KOPT-K1 (cell line): ENCODE measurements around the gene STAMBPL1.

Experiments used
- H3K27ac ChIP-seq: fragments of 200-600 bp; sonication (generic); 2 replicates; pipeline ENCODE4 v1.5.1; 2016; ENCODE audit warnings: antibody characterized with exemption, mild to moderate bottlenecking, low read depth, low read length; ENCODE audit not compliant: poor library complexity, severe bottlenecking
- H3K36me3 ChIP-seq: fragments of 200-600 bp; sonication (generic); 2 replicates; pipeline ENCODE4 v1.5.1; 2017; ENCODE audit warnings: antibody characterized with exemption, mild to moderate bottlenecking, low read length, moderate library complexity; ENCODE audit not compliant: insufficient read depth
- H3K9me3 ChIP-seq: fragments of 200-600 bp; sonication (generic); 2 replicates; pipeline ENCODE4 v1.5.1; 2017; ENCODE audit warnings: antibody characterized with exemption, low read length, mild to moderate bottlenecking; ENCODE audit not compliant: insufficient read depth, poor library complexity, severe bottlenecking

The STAMBPL1 gene

DNA sequence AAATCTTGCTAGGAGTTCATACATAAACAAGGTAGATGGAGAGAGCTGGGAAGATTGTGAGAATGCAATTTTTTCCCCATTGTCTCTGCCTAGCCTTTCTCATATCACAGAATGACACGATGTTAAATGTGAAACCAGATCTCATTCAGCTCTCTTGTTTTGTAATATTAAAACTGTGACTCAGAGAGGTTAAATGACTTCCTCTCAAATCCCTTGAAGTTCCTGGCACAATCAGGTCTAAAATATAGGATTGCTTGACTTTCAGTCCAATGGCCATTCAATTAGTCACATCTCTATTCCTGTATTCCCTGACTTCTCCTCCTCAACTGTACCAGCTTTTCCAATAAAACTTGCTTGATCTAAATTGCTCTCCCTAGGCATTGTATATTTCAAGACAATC lies 31.5 kb upstream of the STAMBPL1 start:
- Histone ChIP-seq H3K36me3 (no peaks in the 10 kb centered on the region), H3K27ac (no peak overlapping the region), H3K9me3 (no peaks in the 10 kb centered on the region)

- no peaks in the 10 kb centered on the region for H3K9me3 ChIP-seq
- H3K27ac ChIP-seq = no peak overlapping the region
- no peaks in the 10 kb centered on the region for H3K36me3 ChIP-seq
Measured at GRCh38 chr10:88849234-88849633, 30.8 kb upstream of the STAMBPL1 start.

- Histone ChIP-seq H3K27ac (no peak overlapping the region), H3K9me3 (no peaks in the 10 kb centered on the region), H3K36me3 (no peaks in the 10 kb centered on the region)
Measured at GRCh38 chr10:88850712-88851111, 29.3 kb upstream of the STAMBPL1 start.

- H3K9me3 ChIP-seq = no peaks in the 10 kb centered on the region
- no peaks in the 10 kb centered on the region for H3K36me3 ChIP-seq
- H3K27ac ChIP-seq = no peak within 1 kb of the TSS
Measured at GRCh38 chr10:88851706-88852105, 28.3 kb upstream of the STAMBPL1 start, which contains the start of gene ANKRD22. Gene ANKRD22 (minus strand): TSS chr10:88851844. CDS start chr10:88851607, 237 bp downstream.

- H3K9me3 ChIP-seq = no peaks in the 10 kb centered on the region
- no peak overlapping the region for H3K27ac ChIP-seq
- no peaks in the 10 kb centered on the region for H3K36me3 ChIP-seq
Measured at GRCh38 chr10:88852327-88852726, 27.7 kb upstream of the STAMBPL1 start.

- Histone ChIP-seq H3K9me3 (no peaks in the 10 kb centered on the region), H3K27ac (no peak overlapping the region), H3K36me3 (no peaks in the 10 kb centered on the region)
Measured at GRCh38 chr10:88853155-88853881, 26.7 kb upstream of the STAMBPL1 start.

DNA sequence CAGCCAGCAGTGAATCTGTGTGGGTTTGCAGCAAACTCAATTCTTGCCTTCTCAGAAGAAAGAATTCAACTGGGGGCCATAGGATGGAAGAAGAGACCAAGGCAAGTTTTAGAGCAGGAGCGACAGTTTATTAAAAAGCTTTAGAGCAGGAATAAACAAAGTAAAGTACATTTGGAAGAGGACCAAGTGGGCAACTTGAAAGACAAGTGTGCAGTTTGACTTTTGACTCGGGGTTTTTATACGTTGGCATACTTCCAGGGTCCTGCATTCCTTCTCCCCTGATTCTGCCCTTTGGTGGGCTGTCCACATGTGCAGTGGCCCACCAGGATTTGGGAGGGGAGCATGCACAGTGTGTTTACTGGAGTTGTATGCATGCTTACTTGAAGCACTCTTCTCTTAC lies 25.4 kb upstream of the STAMBPL1 start:
- Histone ChIP-seq H3K27ac (no peak overlapping the region), H3K9me3 (no peaks in the 10 kb centered on the region), H3K36me3 (no peaks in the 10 kb centered on the region)

- no peaks in the 10 kb centered on the region for H3K9me3 ChIP-seq
- H3K36me3 ChIP-seq = no peaks in the 10 kb centered on the region
- H3K27ac ChIP-seq = no peak overlapping the region
Measured at GRCh38 chr10:88857831-88858230, 22.2 kb upstream of the STAMBPL1 start.

DNA sequence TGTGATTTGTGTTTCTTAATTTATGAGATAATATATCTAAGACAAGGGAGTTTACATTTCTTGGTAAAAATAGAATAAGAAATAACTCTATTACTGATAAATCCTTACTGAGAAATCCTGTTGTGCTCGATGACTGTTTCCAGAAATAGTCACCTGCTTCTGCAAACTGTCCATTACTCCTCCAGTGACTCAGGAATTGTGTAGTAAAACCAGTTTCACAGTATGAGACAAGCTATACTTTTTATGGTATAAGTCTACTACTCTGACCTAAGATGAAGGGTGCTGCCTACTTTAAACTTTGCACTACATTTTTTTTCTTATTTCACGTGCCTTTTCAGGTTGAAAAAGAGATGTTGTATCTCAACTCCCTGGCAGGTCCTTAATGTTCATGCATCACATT lies 21.6 kb upstream of the STAMBPL1 start:
- Histone ChIP-seq H3K27ac (no peak overlapping the region), H3K9me3 (no peaks in the 10 kb centered on the region), H3K36me3 (no peaks in the 10 kb centered on the region)

DNA sequence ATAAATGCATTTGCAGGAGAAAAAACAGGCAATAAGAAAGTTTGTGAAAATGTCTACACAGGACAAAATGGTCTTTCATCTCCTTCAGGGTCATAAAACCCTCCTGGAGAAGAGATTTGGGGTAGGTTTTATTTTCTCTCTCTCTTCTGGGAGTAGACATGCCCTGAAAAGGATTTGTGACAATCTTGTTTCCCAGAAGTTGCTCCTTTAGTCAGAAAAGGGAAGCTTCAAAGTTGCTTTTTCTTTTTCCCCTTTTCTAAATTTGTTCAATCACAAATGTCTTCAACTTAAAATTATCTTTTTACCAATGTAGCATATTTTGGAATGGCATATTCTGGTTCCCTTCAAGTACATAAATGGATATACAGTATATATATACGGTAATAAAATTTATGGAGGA lies 19.0 kb upstream of the STAMBPL1 start:
- Histone ChIP-seq H3K36me3 (no peaks in the 10 kb centered on the region), H3K27ac (no peak overlapping the region), H3K9me3 (no peaks in the 10 kb centered on the region)

GRCh38 chr10:88865281-88865876 lies 14.7 kb upstream of the STAMBPL1 start:
- Histone ChIP-seq H3K27ac (no peak overlapping the region), H3K9me3 (no peaks in the 10 kb centered on the region), H3K36me3 (no peaks in the 10 kb centered on the region)

DNA sequence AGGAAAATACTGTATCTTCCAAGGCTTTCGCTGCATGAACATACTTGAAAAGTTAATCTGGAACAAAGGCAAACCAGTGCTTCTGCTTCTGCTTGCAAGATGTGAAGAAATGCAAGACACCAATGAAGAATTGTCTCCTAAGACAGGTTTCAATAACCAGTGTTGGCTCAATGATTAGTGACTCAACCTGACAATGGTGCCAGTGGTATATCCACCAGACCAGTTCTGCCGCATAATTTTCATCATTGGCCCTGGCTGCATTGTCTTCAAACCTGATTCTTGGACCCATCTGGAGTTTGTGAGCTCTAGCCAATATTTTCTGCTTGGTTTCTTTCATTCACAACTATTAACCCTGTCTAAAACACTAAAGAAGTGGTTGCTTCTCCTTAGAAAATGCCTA lies 13.6 kb upstream of the STAMBPL1 start:
- no peaks in the 10 kb centered on the region for H3K9me3 ChIP-seq
- H3K27ac ChIP-seq = no peak overlapping the region
- H3K36me3 ChIP-seq = no peaks in the 10 kb centered on the region

GRCh38 chr10:88870089-88870488 lies 10.0 kb upstream of the STAMBPL1 start:
- Histone ChIP-seq H3K36me3 (no peaks in the 10 kb centered on the region), H3K9me3 (no peaks in the 10 kb centered on the region), H3K27ac (no peak overlapping the region)

DNA sequence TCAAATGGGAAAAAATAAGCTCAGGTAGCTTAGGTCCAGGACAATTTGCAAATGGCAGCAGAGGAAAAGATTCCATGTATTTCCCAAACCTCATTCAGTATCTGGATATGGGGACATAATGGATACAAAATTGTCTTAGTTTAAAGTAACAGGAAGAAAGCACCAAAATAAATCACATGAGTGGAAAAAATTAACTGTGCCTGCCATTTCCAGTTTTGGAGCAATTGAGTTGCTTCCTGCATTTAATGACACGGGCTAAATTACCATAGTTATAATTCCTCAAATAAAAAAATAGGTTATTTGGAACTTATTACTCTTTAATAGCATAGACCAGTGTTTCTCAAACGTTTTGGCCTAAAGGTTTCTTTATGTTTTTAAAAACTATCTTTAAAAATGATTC lies 6.3 kb upstream of the STAMBPL1 start:
- Histone ChIP-seq H3K27ac (no peak overlapping the region), H3K36me3 (no peaks in the 10 kb centered on the region), H3K9me3 (no peaks in the 10 kb centered on the region)

GRCh38 chr10:88874281-88874680 lies 5.8 kb upstream of the STAMBPL1 start:
- H3K9me3 ChIP-seq = no peaks in the 10 kb centered on the region
- no peak overlapping the region for H3K27ac ChIP-seq
- H3K36me3 ChIP-seq = no peaks in the 10 kb centered on the region

DNA sequence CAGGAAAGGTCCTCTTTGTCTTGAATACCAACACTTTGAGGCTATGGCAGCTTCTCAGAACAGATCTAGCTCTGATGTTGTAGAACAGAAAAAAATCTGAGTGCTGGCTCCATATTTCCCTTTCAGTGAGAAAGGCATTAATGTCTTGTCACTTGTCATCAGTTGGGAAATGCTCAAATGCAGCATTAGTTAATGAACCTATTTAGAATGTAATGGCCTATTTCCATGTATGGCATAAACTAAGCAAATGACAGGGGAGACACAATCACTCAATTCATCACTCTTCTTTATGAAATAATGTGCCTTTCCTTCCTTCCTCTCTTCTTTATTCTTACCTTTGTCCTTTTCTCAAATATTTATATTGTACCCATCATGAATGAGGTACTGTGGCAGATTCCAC lies 5.0 kb upstream of the STAMBPL1 start:
- Histone ChIP-seq H3K27ac (no peak overlapping the region), H3K36me3 (no peaks in the 10 kb centered on the region), H3K9me3 (no peaks in the 10 kb centered on the region)
